Measurements from ENCODE around the gene IGFBP4. TPM values are rescaled to one million over a fixed set of nuclear protein-coding genes. Genes with fewer than 3 reads are reported as not detected.

Gene IGFBP4
- total and polyA plus RNA-seq, 10 of the 15 experiments (the other 5 are each of a cell fraction or from before 2014, with no cell fraction given) = 2.4 to 22.3 (median 6.6) TPM

- DNase-seq (ENCODE audit: low read depth, low spot score) = no peak
- H3K4me3 ChIP-seq = no peak overlapping the region
- no TSS peak for BruUV-seq (replicated peaks)
- SMC1A ChIA-PET (ENCODE audit: uncharacterized antibody, unreplicated experiment) = interaction anchor here (1.0 to 6.6 kb wide), 4 partner anchors 15 to 129 kb away, joined by 3 to 59 read pairs (median 4); no protein-coding TSS in a partner anchor
- H3K4me2 ChIP-seq (ENCODE audit: control insufficient read depth, insufficient read depth) = no peak overlapping the region
- no peaks in the 10 kb centered on the region for H4K20me1 ChIP-seq (ENCODE audit: control insufficient read depth, insufficient read depth)
- WGBS (ENCODE audit: insufficient coverage, insufficient replicate concordance, low lambda C conversion rate, missing lambda C conversion rate) = 100% methylated on average over 3 of the region's 3 CpGs
- no peak for ATAC-seq
- RAD21 ChIA-PET (ENCODE audit: unreplicated experiment) = interaction anchor here (0.6 kb wide), 1 partner anchor 22 kb away, joined by 3 read pairs; no protein-coding TSS in a partner anchor
- no peaks in the 10 kb centered on the region for H3K4me1 ChIP-seq (ENCODE audit: control insufficient read depth, insufficient read depth, low read length)
- peaks cover 4 to 32% of the 10 kb centered on the region in 2 experiments for H3K36me3 ChIP-seq (ENCODE audit: control insufficient read depth in 2 of 2, insufficient read depth in 2 of 2, low read length in 1 of 2)
- no peak overlapping the region for H3K27ac ChIP-seq (ENCODE audit: control insufficient read depth, insufficient read depth)
- TF ChIP-seq ZNF622 (IDR thresholded peaks at IDR 0.05) = no peak
- TF ChIP-seq, protein P1, sequence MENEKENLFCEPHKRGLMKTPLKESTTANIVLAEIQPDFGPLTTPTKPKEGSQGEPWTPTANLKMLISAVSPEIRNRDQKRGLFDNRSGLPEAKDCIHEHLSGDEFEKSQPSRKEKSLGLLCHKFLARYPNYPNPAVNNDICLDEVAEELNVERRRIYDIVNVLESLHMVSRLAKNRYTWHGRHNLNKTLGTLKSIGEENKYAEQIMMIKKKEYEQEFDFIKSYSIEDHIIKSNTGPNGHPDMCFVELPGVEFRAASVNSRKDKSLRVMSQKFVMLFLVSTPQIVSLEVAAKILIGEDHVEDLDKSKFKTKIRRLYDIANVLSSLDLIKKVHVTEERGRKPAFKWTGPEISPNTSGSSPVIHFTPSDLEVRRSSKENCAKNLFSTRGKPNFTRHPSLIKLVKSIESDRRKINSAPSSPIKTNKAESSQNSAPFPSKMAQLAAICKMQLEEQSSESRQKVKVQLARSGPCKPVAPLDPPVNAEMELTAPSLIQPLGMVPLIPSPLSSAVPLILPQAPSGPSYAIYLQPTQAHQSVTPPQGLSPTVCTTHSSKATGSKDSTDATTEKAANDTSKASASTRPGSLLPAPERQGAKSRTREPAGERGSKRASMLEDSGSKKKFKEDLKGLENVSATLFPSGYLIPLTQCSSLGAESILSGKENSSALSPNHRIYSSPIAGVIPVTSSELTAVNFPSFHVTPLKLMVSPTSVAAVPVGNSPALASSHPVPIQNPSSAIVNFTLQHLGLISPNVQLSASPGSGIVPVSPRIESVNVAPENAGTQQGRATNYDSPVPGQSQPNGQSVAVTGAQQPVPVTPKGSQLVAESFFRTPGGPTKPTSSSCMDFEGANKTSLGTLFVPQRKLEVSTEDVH (IDR thresholded peaks at IDR 0.05; ENCODE audit: low read depth, partially characterized antibody) = no peak
- no peak for TF ChIP-seq ZNF687 (IDR thresholded peaks at IDR 0.05)
- TF ChIP-seq SIX5 (IDR thresholded peaks at IDR 0.05; ENCODE audit: low read depth, low read length, severe bottlenecking) = no peak
- TF ChIP-seq RCOR1 (conservative IDR thresholded peaks at IDR 0.05; ENCODE audit: low read depth, low read length) = no peak
- TF ChIP-seq, protein P2, sequence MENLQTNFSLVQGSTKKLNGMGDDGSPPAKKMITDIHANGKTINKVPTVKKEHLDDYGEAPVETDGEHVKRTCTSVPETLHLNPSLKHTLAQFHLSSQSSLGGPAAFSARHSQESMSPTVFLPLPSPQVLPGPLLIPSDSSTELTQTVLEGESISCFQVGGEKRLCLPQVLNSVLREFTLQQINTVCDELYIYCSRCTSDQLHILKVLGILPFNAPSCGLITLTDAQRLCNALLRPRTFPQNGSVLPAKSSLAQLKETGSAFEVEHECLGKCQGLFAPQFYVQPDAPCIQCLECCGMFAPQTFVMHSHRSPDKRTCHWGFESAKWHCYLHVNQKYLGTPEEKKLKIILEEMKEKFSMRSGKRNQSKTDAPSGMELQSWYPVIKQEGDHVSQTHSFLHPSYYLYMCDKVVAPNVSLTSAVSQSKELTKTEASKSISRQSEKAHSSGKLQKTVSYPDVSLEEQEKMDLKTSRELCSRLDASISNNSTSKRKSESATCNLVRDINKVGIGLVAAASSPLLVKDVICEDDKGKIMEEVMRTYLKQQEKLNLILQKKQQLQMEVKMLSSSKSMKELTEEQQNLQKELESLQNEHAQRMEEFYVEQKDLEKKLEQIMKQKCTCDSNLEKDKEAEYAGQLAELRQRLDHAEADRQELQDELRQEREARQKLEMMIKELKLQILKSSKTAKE (IDR thresholded peaks at IDR 0.05; ENCODE audit: low read depth, poor library complexity, severe bottlenecking) = no peak
- TF ChIP-seq BHLHE40 (IDR thresholded peaks at IDR 0.05; ENCODE audit: borderline replicate concordance in 1 of 2, low read depth in 2 of 2, low read length in 1 of 2) = no peak
- TF ChIP-seq ZBED1 (IDR thresholded peaks at IDR 0.05; ENCODE audit: borderline replicate concordance) = no peak
- TF ChIP-seq, protein P3, sequence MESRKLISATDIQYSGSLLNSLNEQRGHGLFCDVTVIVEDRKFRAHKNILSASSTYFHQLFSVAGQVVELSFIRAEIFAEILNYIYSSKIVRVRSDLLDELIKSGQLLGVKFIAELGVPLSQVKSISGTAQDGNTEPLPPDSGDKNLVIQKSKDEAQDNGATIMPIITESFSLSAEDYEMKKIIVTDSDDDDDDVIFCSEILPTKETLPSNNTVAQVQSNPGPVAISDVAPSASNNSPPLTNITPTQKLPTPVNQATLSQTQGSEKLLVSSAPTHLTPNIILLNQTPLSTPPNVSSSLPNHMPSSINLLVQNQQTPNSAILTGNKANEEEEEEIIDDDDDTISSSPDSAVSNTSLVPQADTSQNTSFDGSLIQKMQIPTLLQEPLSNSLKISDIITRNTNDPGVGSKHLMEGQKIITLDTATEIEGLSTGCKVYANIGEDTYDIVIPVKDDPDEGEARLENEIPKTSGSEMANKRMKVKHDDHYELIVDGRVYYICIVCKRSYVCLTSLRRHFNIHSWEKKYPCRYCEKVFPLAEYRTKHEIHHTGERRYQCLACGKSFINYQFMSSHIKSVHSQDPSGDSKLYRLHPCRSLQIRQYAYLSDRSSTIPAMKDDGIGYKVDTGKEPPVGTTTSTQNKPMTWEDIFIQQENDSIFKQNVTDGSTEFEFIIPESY (IDR thresholded peaks at IDR 0.05) = no peak
- TF ChIP-seq TBL1XR1 (IDR thresholded peaks at IDR 0.05; ENCODE audit: low read depth, low read length) = no peak
- FAIRE-seq = no peak
- H3K79me2 ChIP-seq (ENCODE audit: control insufficient read depth, insufficient read depth, low read length) = no peaks in the 10 kb centered on the region
- no peaks in the 10 kb centered on the region for H3K27me3 ChIP-seq (replicated peaks in 1 of 2; ENCODE audit: control insufficient read depth in 2 of 2, insufficient read depth in 2 of 2, low read length in 1 of 2)
- in situ Hi-C loops (cut with MboI) (no loop called here), intact Hi-C loops (cut with micrococcal nuclease; ENCODE audit: unreplicated experiment) (no loop called here)
- POLR2A ChIA-PET = no interaction called here
- CTCF ChIA-PET = interaction anchor here (0.9 to 6.4 kb wide), 5 partner anchors 11 to 129 kb away, joined by 3 to 72 read pairs (median 5); partner anchors contain the start of gene TOP2A
- H3K9me3 ChIP-seq (replicated peaks; ENCODE audit: control insufficient read depth, insufficient read depth, low read length) = no peaks in the 10 kb centered on the region
- H2AFZ ChIP-seq (ENCODE audit: control insufficient read depth, low read depth, low read length) = no peak overlapping the region
- H3K9ac ChIP-seq (ENCODE audit: control insufficient read depth, insufficient read depth, low read length) = no peak overlapping the region
Measured at GRCh38 chr17:40404003-40404402, 39.2 kb upstream of the IGFBP4 start.
